Panc1 (cell line): ENCODE results near the gene ANKRD33B.

ENCODE experiments used
- POLR2AphosphoS5 ChIP-seq: IDR thresholded peaks from 2 replicates; pipeline ENCODE4 v1.6.1; 2012; ENCODE audit warnings: mild to moderate bottlenecking, low read depth, low read length, moderate library complexity
- SIN3A ChIP-seq: IDR thresholded peaks from 2 replicates; pipeline ENCODE4 v1.6.1; 2012; ENCODE audit warnings: low read depth, mild to moderate bottlenecking, low read length, moderate library complexity, borderline replicate concordance; ENCODE audit not compliant: insufficient read depth
- TF ChIP-seq, protein P1 (sequence below), 2 experiments: IDR thresholded peaks; 2 replicates each; pipeline ENCODE4 v1.6.1; 2011 to 2012; ENCODE audit warnings: low read depth in 2 of 2, control low read depth in 1 of 2, low read length in 1 of 2, mild to moderate bottlenecking in 1 of 2, moderate library complexity in 1 of 2; ENCODE audit not compliant: insufficient read depth in 1 of 2
- TF ChIP-seq, protein P2 (sequence below): fragments of 450-650 bp; IDR thresholded peaks from 2 replicates; pipeline ENCODE4 v1.5.1; 2017; ENCODE audit warnings: mild to moderate bottlenecking

DNA sequence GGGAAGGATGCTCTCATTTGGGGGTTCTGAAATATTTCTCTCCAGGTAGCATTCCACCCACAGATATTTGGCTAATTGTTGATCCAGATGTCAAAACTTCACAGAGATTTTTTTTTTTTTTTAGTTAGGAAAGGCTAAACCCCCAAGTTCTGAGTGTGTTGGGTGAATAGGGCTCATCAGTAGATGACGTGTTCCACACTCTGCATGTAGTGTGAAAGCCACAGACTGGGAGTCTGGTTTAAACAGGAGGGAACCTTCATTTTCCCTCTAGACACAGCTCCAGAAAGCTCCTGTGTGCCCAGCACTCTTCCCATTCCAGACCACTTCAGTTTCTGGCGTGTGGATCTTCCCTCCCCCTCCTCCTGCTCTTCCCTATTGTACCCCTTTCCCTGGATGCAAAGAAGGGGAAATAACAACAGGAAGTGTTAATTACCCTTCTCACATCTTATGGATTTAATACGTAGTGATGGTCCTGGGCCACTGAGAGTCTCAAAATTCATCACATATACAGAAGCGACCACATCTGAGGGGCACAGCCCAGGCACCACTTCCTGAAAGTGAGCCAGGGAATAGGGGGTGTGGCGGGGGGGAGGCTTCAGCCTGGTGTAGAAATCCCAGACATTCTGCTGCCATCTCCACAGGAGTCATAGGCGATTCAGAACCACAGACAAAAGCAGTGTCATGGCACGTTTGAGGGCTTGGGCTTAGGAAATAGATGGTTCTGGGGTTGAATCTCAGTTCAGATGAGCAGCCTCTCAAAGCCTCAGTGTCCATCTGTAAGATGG lies 132.1 kb downstream of the ANKRD33B start:
- TF ChIP-seq POLR2AphosphoS5 (no peak), SIN3A (no peak)
- TF ChIP-seq, protein P1, sequence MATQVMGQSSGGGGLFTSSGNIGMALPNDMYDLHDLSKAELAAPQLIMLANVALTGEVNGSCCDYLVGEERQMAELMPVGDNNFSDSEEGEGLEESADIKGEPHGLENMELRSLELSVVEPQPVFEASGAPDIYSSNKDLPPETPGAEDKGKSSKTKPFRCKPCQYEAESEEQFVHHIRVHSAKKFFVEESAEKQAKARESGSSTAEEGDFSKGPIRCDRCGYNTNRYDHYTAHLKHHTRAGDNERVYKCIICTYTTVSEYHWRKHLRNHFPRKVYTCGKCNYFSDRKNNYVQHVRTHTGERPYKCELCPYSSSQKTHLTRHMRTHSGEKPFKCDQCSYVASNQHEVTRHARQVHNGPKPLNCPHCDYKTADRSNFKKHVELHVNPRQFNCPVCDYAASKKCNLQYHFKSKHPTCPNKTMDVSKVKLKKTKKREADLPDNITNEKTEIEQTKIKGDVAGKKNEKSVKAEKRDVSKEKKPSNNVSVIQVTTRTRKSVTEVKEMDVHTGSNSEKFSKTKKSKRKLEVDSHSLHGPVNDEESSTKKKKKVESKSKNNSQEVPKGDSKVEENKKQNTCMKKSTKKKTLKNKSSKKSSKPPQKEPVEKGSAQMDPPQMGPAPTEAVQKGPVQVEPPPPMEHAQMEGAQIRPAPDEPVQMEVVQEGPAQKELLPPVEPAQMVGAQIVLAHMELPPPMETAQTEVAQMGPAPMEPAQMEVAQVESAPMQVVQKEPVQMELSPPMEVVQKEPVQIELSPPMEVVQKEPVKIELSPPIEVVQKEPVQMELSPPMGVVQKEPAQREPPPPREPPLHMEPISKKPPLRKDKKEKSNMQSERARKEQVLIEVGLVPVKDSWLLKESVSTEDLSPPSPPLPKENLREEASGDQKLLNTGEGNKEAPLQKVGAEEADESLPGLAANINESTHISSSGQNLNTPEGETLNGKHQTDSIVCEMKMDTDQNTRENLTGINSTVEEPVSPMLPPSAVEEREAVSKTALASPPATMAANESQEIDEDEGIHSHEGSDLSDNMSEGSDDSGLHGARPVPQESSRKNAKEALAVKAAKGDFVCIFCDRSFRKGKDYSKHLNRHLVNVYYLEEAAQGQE (IDR thresholded peaks at IDR 0.05; ENCODE audit: insufficient read depth in 1 of 2, low read depth in 2 of 2, low read length in 1 of 2) = no peak
- TF ChIP-seq, protein P2, sequence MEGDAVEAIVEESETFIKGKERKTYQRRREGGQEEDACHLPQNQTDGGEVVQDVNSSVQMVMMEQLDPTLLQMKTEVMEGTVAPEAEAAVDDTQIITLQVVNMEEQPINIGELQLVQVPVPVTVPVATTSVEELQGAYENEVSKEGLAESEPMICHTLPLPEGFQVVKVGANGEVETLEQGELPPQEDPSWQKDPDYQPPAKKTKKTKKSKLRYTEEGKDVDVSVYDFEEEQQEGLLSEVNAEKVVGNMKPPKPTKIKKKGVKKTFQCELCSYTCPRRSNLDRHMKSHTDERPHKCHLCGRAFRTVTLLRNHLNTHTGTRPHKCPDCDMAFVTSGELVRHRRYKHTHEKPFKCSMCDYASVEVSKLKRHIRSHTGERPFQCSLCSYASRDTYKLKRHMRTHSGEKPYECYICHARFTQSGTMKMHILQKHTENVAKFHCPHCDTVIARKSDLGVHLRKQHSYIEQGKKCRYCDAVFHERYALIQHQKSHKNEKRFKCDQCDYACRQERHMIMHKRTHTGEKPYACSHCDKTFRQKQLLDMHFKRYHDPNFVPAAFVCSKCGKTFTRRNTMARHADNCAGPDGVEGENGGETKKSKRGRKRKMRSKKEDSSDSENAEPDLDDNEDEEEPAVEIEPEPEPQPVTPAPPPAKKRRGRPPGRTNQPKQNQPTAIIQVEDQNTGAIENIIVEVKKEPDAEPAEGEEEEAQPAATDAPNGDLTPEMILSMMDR = no peak
